Astrocyte of the cerebellum (primary cell): ENCODE data around the gene FGF6.

Source experiments
- DNase-seq: peaks from one replicate; pipeline ENCODE4 v3.0.0-alpha.2; 2011; ENCODE audit warnings: low read depth
- H3K4me3 ChIP-seq: 2 replicates; pipeline ENCODE4 v1.5.1; 2011; ENCODE audit warnings: mild to moderate bottlenecking, low read depth, low read length, moderate library complexity
- in situ Hi-C: cut with HindIII; loops from 2 replicates; pipeline ENCODE4 v1.10.0; 2017; ENCODE audit warnings: low sequenced_read_pairs
- TF ChIP-seq, protein P1 (sequence below): IDR thresholded peaks from 2 replicates; pipeline ENCODE4 v1.5.1; 2012; ENCODE audit warnings: low read length, low read depth, moderate library complexity, mild to moderate bottlenecking; ENCODE audit errors: missing control alignments

Gene FGF6

DNA sequence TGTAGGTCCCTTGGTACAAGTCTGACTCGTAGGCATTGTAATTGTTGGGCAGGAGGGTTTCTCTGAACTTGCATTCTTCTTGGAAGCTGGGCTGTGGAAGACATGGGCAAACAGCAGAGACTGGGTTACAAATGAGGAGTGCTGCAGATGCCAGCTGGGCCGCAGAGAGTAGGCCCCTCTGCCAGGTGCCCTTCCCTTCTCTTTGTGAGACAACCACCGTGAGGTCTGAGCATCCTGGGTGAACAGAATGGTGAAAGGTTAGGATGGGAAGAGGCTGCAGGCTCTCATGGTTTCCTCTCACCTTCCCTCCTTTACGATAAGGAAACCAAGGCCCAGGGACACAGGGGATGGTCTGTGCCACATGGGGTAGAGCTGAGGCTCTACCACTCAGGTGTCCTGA is 11.3 kb downstream of the FGF6 start:
- no peak overlapping the region for H3K4me3 ChIP-seq
- DNase-seq = no peak
- TF ChIP-seq, protein P1, sequence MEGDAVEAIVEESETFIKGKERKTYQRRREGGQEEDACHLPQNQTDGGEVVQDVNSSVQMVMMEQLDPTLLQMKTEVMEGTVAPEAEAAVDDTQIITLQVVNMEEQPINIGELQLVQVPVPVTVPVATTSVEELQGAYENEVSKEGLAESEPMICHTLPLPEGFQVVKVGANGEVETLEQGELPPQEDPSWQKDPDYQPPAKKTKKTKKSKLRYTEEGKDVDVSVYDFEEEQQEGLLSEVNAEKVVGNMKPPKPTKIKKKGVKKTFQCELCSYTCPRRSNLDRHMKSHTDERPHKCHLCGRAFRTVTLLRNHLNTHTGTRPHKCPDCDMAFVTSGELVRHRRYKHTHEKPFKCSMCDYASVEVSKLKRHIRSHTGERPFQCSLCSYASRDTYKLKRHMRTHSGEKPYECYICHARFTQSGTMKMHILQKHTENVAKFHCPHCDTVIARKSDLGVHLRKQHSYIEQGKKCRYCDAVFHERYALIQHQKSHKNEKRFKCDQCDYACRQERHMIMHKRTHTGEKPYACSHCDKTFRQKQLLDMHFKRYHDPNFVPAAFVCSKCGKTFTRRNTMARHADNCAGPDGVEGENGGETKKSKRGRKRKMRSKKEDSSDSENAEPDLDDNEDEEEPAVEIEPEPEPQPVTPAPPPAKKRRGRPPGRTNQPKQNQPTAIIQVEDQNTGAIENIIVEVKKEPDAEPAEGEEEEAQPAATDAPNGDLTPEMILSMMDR = no peak
- in situ Hi-C loops = no loop called here

GRCh38 chr12:4433745-4434058 is 11.9 kb downstream of the FGF6 start:
- DNase-seq = no peak
- H3K4me3 ChIP-seq = no peak overlapping the region
- in situ Hi-C loops = no loop called here
- TF ChIP-seq, protein P1 = no peak

GRCh38 chr12:4432878-4433744 is 12.5 kb downstream of the FGF6 start:
- in situ Hi-C loops = no loop called here
- DNase-seq = no peak
- TF ChIP-seq, protein P1 = no peak
- no peak overlapping the region for H3K4me3 ChIP-seq

- in situ Hi-C loops = no loop called here
- no peak overlapping the region for H3K4me3 ChIP-seq
- TF ChIP-seq, protein P1 = no peak
- DNase-seq = no peak
Observed at GRCh38 chr12:4431866-4432265, 13.7 kb downstream of the FGF6 start.

DNA sequence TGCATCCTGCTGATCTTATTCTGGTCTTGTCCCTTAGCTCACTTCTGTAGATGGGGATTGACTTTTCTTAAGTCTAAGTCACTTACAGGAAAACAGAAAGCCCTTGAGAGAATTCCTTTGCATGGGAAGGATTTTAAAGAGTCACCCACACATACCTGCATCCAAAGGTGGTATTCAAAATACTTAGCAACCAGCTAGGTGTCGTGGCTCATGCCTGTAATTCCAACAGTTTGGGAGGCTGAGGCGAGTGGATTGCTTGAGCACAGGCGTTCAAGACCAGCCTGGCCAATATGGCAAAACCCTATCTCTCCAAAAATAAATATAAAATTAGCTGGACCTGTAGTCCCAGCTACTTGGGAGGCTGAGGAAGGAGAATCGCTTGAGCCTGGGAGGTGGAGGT is 14.2 kb downstream of the FGF6 start:
- in situ Hi-C loops = no loop called here
- DNase-seq = no peak
- H3K4me3 ChIP-seq = no peak overlapping the region
- TF ChIP-seq, protein P1 = no peak

DNA sequence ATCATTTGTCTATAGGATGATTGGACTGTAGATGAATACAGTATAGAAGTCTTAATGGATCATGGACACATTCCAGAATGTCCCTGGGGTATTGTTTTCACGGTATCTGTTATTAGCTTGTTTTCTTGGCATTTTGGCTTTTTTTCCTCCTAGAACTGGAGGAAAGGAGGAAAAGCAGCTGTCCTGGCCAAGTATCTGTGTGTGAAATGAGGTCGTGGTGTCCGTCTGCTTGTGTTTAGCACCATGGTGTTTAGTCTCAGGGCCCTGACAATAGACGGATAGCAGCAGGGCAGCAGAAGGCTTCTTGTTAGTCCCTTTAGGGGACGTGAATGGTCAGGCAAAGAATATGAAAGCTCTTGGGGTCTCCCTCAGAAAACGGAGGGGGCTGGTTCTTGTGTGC is 21.2 kb downstream of the FGF6 start:
- H3K4me3 ChIP-seq = no peak overlapping the region
- TF ChIP-seq, protein P1 = no peak
- DNase-seq = no peak
- in situ Hi-C loops = no loop called here
